Endothelial cell of umbilical vein (primary cell): ENCODE data around the gene ZNF839. TPM values are rescaled to one million over a fixed set of nuclear protein-coding genes. Genes with fewer than 3 reads are reported as not detected.
"Not testable (repeated sequence)": the region's sequence is repeated elsewhere in the genome, so short reads cannot be mapped to it uniquely, and the experiment has no call there.

Source experiments
- BruUV-seq: library from RNA; stranded (reverse); fragments of 400-500 nt; replicated peaks from 2 replicates; lab custom pipeline; 2021; lab: Mats Ljungman, UMichigan
- CTCF ChIA-PET: fragments of 300-600, 350-600 bp; sonication (Branson Sonifier 250); formaldehyde crosslinking; loops from one replicate; lab custom pipeline; 2021; ENCODE audit warnings: antibody characterized with exemption, inconsistent platforms; lab: Charles Lee
- POLR2A ChIA-PET: fragments of 300-600, 350-600 bp; sonication (Branson Sonifier 250); formaldehyde crosslinking; loops from one replicate; lab custom pipeline; 2021; ENCODE audit warnings: antibody characterized with exemption, inconsistent platforms; lab: Charles Lee
- DNase-seq: peaks from one replicate; pipeline ENCODE4 v3.0.0-alpha.2; 2011; ENCODE audit warnings: low read depth, low spot score
- FAIRE-seq: peaks from 2 replicates; lab custom pipeline; 2011; peaks lifted over from hg19 to GRCh38; lab: Jason Lieb, UNC
- H2AFZ ChIP-seq: 2 replicates; pipeline ENCODE4 v1.6.0; 2012; ENCODE audit warnings: low read depth, low read length, control low read depth, inconsistent platforms
- H3K27ac ChIP-seq: 2 replicates; pipeline ENCODE4 v1.5.1; 2011; ENCODE audit warnings: low read depth, mild to moderate bottlenecking, control low read depth, low read length, moderate library complexity; ENCODE audit not compliant: insufficient read depth
- H3K27me3 ChIP-seq, 2 experiments: 2 replicates each; pipeline versions ENCODE4 v1.6.0 to v1.6.1; 2011; ENCODE audit warnings: low read length in 2 of 2, mixed read lengths in 1 of 2; ENCODE audit not compliant: control insufficient read depth in 2 of 2, insufficient read depth in 2 of 2
- H3K36me3 ChIP-seq, 2 experiments: 2 replicates in 1 of 2; 3 replicates in 1 of 2; pipeline ENCODE4 v1.5.1; 2011; ENCODE audit warnings: low read length in 2 of 2, mild to moderate bottlenecking in 1 of 2, moderate library complexity in 1 of 2; ENCODE audit not compliant: control insufficient read depth in 2 of 2, insufficient read depth in 2 of 2; ENCODE audit errors: extremely low read depth in 1 of 2
- H3K4me1 ChIP-seq: 3 replicates; pipeline ENCODE4 v1.5.1; 2011; ENCODE audit warnings: mild to moderate bottlenecking, low read length; ENCODE audit not compliant: control insufficient read depth, insufficient read depth; ENCODE audit errors: extremely low read depth
- H3K4me2 ChIP-seq: 2 replicates; pipeline ENCODE4 v1.6.1; 2011; ENCODE audit warnings: low read length, control low read depth, mixed read lengths; ENCODE audit not compliant: insufficient read depth
- H3K4me3 ChIP-seq, 3 experiments: fragments of 200-600 bp in 1 of 3; sonication (generic), shearing (Covaris generic) in 1 of 3; replicated peaks in 1 of 3; 2 replicates each; pipeline ENCODE4 v1.5.1; 2011 to 2016; ENCODE audit warnings: control low read depth in 3 of 3, low read length in 3 of 3, mild to moderate bottlenecking in 2 of 3, inconsistent platforms in 1 of 3, low read depth in 1 of 3, moderate library complexity in 1 of 3; ENCODE audit not compliant: insufficient read depth in 1 of 3
- H3K79me2 ChIP-seq: 2 replicates; pipeline ENCODE4 v1.6.0; 2012; ENCODE audit warnings: low read length, inconsistent platforms; ENCODE audit not compliant: control insufficient read depth, insufficient read depth
- H3K9ac ChIP-seq: replicated peaks from 2 replicates; pipeline ENCODE3; 2011; ENCODE audit warnings: low read length, control low read depth; ENCODE audit not compliant: insufficient read depth; ENCODE audit errors: extremely low read depth
- H3K9me1 ChIP-seq: replicated peaks from 3 replicates; pipeline ENCODE4 v1.6.0; 2011; ENCODE audit warnings: mild to moderate bottlenecking, low read length; ENCODE audit not compliant: control insufficient read depth, insufficient read depth; ENCODE audit errors: extremely low read depth
- H3K9me3 ChIP-seq: replicated peaks from 2 replicates; pipeline ENCODE4 v1.5.1; 2012; ENCODE audit warnings: low read length, inconsistent platforms; ENCODE audit not compliant: control insufficient read depth, insufficient read depth
- H4K20me1 ChIP-seq: replicated peaks from 2 replicates; pipeline ENCODE3; 2011; ENCODE audit warnings: mild to moderate bottlenecking, low read length; ENCODE audit not compliant: control insufficient read depth, insufficient read depth; ENCODE audit errors: extremely low read depth
- EZH2 ChIP-seq: IDR thresholded peaks from 2 replicates; pipeline ENCODE4 v1.6.1; 2012; ENCODE audit warnings: borderline replicate concordance, low read depth, mild to moderate bottlenecking, moderate library complexity, low read length, inconsistent platforms; ENCODE audit not compliant: severe bottlenecking
- FOS ChIP-seq: IDR thresholded peaks from 2 replicates; pipeline ENCODE4 v1.6.1; 2011; ENCODE audit warnings: mild to moderate bottlenecking, low read length, moderate library complexity, borderline replicate concordance; ENCODE audit not compliant: insufficient read depth
- GATA2 ChIP-seq: IDR thresholded peaks from 2 replicates; pipeline ENCODE4 v1.7.0; 2011; ENCODE audit warnings: low read depth, mild to moderate bottlenecking, moderate library complexity, mixed read lengths, low read length; ENCODE audit not compliant: insufficient read length, insufficient read depth
- JUN ChIP-seq: IDR thresholded peaks from 2 replicates; pipeline ENCODE4 v1.6.1; 2011; ENCODE audit warnings: borderline replicate concordance, low read depth; ENCODE audit not compliant: insufficient read length, insufficient read depth
- MYC ChIP-seq: IDR thresholded peaks from one replicate; pipeline ENCODE4 v1.6.1; 2011; ENCODE audit warnings: mild to moderate bottlenecking, low read depth, low read length
- POLR2A ChIP-seq: IDR thresholded peaks from 2 replicates; pipeline ENCODE4 v1.6.1; 2012; ENCODE audit warnings: low read depth, mild to moderate bottlenecking, control low read depth, low read length
- POLR2AphosphoS5 ChIP-seq: IDR thresholded peaks from 2 replicates; pipeline ENCODE4 v1.6.1; 2012; ENCODE audit warnings: low read depth, mild to moderate bottlenecking, control low read depth, low read length, moderate library complexity; ENCODE audit not compliant: insufficient read depth
- dilution Hi-C: fragments of 300-500 bp; cut with MboI; formaldehyde crosslinking; loops from one replicate; pipeline ENCODE4 v1.15.0; 2019; ENCODE audit warnings: low sequenced_read_pairs; ENCODE audit not compliant: extremely low pct_ligation_motif_present
- intact Hi-C: fragments of 100-400 bp; cut with micrococcal nuclease; formaldehyde crosslinking; loops from one replicate; pipeline ENCODE4 v1.10.0; 2022
- polyA plus RNA-seq, 4 experiments: library from polyadenylated mRNA; depleted of rRNA in 3 of 4; stranded (reverse) in 3 of 4; unstranded in 1 of 4; fragments of >200 nt; gene quantifications; 2 replicates each; pipeline versions ENCODE4 v1.2.1 to v1.2.3, GENCODE V29; 2011 to 2012; ENCODE audit warnings: missing spikeins in 1 of 4
- total RNA-seq: library from RNA; stranded (reverse); gene quantifications from 2 replicates; pipeline ENCODE4 v1.2.3, GENCODE V29; 2021
- TF ChIP-seq, protein P1 (sequence below), 2 donors: IDR thresholded peaks; 1 replicate in 1 of 2; 2 replicates in 1 of 2; pipeline ENCODE4 v1.5.1; 2011; ENCODE audit warnings: low read length in 2 of 2, mild to moderate bottlenecking in 2 of 2, moderate library complexity in 2 of 2, control low read depth in 1 of 2, inconsistent platforms in 1 of 2, low read depth in 1 of 2; ENCODE audit not compliant: insufficient read depth in 1 of 2; ENCODE audit errors: extremely low read depth in 1 of 2
- TF ChIP-seq, protein P2 (sequence below): IDR thresholded peaks from 2 replicates; pipeline ENCODE4 v1.6.1; 2011; ENCODE audit not compliant: insufficient read depth, insufficient read length

ZNF839 gene
- total and polyA plus RNA-seq, 2 donors (not counting 3 experiments of a cell fraction or from before 2014, with no cell fraction given) = 9.8 to 12.5 TPM

DNA sequence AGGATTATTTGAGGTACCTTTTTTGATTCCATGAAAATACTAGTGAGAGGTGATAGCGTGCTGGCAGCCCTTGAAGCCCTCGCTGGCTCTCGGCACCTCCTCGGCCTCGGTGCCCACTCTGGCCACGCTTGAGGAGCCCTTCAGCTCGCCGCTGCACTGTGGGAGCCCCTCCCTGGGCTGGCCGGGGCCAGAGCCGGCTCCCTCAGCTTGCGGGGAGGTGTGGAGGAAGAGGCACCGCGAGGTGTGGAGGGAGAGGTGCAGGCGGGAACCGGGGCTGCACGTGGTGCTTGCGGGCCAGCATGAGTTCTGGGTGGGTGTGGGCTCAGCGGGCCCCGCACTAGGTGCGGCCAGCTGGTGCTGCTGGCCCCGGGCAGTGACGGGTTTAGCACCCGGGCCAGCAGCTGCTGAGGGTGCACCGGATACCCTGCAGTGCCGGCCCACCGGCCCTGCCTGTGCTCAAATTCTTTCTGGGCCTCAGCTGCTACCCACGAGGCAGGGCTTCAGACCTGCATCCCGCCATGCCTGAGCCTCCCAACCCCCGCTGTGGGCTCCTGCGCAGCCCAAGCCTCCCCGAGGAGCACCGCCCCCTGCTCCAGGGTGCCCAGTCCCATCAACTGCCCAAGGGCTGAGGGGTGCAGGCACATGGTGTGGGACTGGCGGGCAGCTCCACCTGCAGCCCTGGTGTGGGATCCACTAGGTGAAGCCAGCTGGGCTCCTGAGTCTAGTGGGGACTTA, 21.9 kb upstream of the ZNF839 start:
- intact Hi-C loops (no loop called here), dilution Hi-C loops (no loop called here)
- CTCF ChIA-PET = no interaction called here

DNA sequence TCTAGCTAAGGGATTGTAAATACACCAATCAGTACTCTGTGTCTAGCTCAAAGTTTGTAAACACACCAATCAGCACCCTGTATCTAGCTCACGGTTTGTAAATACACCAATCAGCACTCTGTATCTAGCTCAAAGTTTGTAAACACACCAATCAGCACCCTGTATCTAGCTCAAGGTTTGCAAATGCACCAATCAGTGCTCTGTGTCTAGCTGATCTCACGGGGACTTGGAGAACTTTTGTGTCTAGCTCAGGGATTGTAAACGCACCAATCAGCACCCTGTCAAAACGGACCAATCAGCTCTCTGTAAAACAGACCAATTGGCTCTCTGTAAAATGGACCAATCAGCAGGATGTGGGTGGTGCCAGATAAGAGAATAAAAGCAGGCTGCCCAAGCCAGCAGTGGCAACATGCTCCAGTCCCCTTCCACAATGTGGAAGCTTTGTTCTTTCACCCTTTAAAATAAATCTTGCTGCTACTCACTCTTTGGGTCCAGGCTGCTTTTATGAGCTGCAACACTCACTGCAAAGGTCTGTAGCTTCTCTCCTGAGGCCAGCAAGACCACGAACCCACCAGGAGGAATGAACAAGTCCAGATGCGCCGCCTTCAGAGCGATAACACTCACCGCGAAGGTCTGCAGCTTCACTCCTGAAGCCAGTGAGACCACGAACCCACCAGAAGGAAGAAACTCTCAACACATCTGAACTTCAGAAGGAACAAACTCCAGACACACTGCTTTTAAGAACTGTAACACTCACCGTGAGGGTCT, 21.1 kb upstream of the ZNF839 start:
- intact Hi-C loops, H3K27ac ChIP-seq, H2AFZ ChIP-seq, H4K20me1 ChIP-seq, H3K4me3 ChIP-seq, BruUV-seq, dilution Hi-C loops, H3K9me3 ChIP-seq, H3K4me2 ChIP-seq, H3K4me1 ChIP-seq, FAIRE-seq, H3K9me1 ChIP-seq, H3K9ac ChIP-seq, POLR2A ChIA-PET, H3K79me2 ChIP-seq, H3K36me3 ChIP-seq, DNase-seq, H3K27me3 ChIP-seq: not testable (repeated sequence)
- CTCF ChIA-PET = interaction anchor here (1.1 kb wide), 1 partner anchor 15 kb away, joined by 3 read pairs; no protein-coding TSS in a partner anchor

More for the DNA sequence above, 21.9 kb upstream of the ZNF839 start:
- Histone ChIP-seq H4K20me1 (no peaks in the 10 kb centered on the region), H2AFZ (no peak overlapping the region), H3K9me3 (no peaks in the 10 kb centered on the region), H3K9me1 (no peaks in the 10 kb centered on the region), H3K79me2 (no peaks in the 10 kb centered on the region), H3K27me3 (no peaks in the 10 kb centered on the region), H3K36me3 (no peaks in the 10 kb centered on the region), H3K4me3 (no peak overlapping the region), H3K27ac (no peak overlapping the region), H3K4me2 (no peak overlapping the region), H3K9ac (no peak overlapping the region), H3K4me1 (peaks cover 3% of the 10 kb centered on the region)
- TF ChIP-seq POLR2AphosphoS5 (no peak), JUN (no peak), EZH2 (no peak), POLR2A (no peak), GATA2 (no peak), FOS (no peak), MYC (no peak)
- TF ChIP-seq, protein P1, sequence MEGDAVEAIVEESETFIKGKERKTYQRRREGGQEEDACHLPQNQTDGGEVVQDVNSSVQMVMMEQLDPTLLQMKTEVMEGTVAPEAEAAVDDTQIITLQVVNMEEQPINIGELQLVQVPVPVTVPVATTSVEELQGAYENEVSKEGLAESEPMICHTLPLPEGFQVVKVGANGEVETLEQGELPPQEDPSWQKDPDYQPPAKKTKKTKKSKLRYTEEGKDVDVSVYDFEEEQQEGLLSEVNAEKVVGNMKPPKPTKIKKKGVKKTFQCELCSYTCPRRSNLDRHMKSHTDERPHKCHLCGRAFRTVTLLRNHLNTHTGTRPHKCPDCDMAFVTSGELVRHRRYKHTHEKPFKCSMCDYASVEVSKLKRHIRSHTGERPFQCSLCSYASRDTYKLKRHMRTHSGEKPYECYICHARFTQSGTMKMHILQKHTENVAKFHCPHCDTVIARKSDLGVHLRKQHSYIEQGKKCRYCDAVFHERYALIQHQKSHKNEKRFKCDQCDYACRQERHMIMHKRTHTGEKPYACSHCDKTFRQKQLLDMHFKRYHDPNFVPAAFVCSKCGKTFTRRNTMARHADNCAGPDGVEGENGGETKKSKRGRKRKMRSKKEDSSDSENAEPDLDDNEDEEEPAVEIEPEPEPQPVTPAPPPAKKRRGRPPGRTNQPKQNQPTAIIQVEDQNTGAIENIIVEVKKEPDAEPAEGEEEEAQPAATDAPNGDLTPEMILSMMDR (IDR thresholded peaks at IDR 0.05; ENCODE audit: extremely low read depth in 1 of 2, insufficient read depth in 1 of 2, low read depth in 1 of 2, low read length in 2 of 2) = no peak
- TF ChIP-seq, protein P2, sequence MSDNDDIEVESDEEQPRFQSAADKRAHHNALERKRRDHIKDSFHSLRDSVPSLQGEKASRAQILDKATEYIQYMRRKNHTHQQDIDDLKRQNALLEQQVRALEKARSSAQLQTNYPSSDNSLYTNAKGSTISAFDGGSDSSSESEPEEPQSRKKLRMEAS = no peak
- no peak for FAIRE-seq
- no TSS peak for BruUV-seq
- no peak for DNase-seq
- POLR2A ChIA-PET = no interaction called here
